ENCODE measurements around the gene SOCS2. TPM values are rescaled to one million over a fixed set of nuclear protein-coding genes. Genes with fewer than 3 reads are reported as not detected.
A peak's percentile ranks its signal among the peaks of the same experiment; 100 is the strongest.

SOCS2 gene
- total RNA-seq, 1 donor, result 37.6 TPM

- TF ChIP-seq, protein P1, sequence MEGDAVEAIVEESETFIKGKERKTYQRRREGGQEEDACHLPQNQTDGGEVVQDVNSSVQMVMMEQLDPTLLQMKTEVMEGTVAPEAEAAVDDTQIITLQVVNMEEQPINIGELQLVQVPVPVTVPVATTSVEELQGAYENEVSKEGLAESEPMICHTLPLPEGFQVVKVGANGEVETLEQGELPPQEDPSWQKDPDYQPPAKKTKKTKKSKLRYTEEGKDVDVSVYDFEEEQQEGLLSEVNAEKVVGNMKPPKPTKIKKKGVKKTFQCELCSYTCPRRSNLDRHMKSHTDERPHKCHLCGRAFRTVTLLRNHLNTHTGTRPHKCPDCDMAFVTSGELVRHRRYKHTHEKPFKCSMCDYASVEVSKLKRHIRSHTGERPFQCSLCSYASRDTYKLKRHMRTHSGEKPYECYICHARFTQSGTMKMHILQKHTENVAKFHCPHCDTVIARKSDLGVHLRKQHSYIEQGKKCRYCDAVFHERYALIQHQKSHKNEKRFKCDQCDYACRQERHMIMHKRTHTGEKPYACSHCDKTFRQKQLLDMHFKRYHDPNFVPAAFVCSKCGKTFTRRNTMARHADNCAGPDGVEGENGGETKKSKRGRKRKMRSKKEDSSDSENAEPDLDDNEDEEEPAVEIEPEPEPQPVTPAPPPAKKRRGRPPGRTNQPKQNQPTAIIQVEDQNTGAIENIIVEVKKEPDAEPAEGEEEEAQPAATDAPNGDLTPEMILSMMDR (IDR thresholded peaks at IDR 0.05; ENCODE audit: insufficient read depth, low read depth, low read length), result no peak
- H3K4me3 ChIP-seq (ENCODE audit: low read depth, low read length), result no peak overlapping the region
- DNase-seq (ENCODE audit: low read depth), result peak; percentile 41
Observed at GRCh38 chr12:93592641-93593406, 20.3 kb downstream of the SOCS2 start.

DNA sequence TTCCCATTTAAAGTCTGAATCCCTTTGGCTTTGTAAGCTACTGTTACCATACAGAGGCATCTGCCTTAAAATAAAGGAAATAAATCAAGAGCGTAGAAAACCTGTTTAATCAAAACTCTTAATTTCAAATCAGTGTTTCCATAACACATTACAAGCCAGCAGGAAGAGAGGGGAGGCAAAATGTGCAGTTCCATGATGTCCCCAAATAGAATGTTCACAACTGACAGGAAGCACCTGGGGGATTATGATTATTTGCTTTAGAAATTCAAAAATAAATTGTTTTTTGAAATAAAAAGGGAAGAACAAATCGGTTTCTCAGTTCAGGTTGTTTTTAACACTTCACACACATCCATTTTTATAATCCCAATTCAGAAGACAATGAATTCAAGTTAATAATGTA lies 21.4 kb downstream of the SOCS2 start:
- no peak overlapping the region for H3K4me3 ChIP-seq (ENCODE audit: low read depth, low read length)
- DNase-seq (ENCODE audit: low read depth), result no peak
- TF ChIP-seq, protein P1 (IDR thresholded peaks at IDR 0.05; ENCODE audit: insufficient read depth, low read depth, low read length), result no peak

DNA sequence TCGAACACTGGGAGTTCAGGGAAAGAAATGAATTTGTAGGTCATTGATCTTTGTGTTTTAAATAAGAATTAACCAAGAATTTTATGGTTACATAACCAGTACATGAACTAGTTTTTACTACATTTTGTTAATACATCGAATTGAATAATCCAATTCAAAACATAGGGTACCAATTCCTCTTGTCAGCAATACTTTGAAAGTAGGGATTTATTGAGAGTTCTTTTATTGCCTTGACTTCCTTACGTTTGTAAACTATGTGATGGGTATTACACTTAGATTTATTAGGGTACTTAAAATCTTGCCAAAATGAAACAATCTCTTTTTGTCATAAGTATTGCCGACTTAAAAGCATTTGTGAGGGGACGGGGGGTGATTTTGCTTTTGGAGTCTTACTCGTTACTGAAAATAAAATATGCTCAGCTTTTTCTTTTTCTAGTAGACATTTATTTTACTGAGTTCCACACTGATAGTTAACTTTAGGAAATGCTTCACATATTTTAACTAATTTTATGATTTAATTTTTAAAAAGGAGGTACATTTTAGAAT lies 22.4 kb downstream of the SOCS2 start:
- DNase-seq (ENCODE audit: low read depth), result peak; percentile 35
- no peak overlapping the region for H3K4me3 ChIP-seq (ENCODE audit: low read depth, low read length)
- TF ChIP-seq, protein P1 (IDR thresholded peaks at IDR 0.05; ENCODE audit: insufficient read depth, low read depth, low read length), result no peak

DNA sequence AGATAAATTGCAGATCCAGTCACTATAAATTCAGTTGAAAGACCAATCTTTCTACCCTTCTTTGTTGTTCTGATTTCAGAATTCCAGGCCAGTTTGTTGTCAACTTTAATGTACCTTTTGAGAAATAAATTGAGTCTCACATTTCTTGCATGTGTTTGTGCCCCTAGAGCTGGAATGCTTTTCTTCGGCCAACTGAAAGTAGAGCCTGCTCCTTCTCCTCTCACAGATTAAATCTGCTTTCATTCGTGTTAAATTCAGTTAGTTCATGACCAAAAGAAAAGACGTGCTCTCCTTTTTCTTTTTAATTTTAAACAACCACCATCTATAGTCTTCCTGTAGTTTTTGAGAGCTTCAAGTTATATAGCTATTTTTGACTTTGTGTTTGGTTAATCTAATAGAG lies 22.9 kb downstream of the SOCS2 start:
- peak; percentile 40 for DNase-seq (ENCODE audit: low read depth)
- H3K4me3 ChIP-seq (ENCODE audit: low read depth, low read length), result no peak overlapping the region
- TF ChIP-seq, protein P1 (IDR thresholded peaks at IDR 0.05; ENCODE audit: insufficient read depth, low read depth, low read length), result no peak

DNA sequence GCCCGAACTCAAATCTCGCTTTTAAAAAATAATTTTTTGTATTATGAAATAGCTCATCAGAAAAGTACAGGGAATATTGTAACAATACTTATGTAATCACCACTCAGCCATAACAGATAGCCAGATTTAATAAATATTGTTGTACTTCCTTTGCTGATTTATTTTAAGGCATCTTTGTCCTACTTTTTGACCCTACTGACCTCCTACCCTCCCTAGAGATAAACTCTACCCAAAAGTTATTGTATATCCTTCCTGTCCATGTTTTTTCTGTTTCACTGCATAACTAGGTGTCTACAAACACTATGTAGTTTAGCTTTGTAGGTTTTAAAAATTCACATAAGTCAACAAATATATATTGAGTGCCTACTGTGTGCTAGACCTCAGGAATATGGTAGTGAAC lies 25.1 kb downstream of the SOCS2 start:
- TF ChIP-seq, protein P1 (IDR thresholded peaks at IDR 0.05; ENCODE audit: insufficient read depth, low read depth, low read length), result no peak
- H3K4me3 ChIP-seq (ENCODE audit: low read depth, low read length), result no peak overlapping the region
- DNase-seq (ENCODE audit: low read depth), result no peak

GRCh38 chr12:93599192-93599591 lies 26.7 kb downstream of the SOCS2 start:
- no peak overlapping the region for H3K4me3 ChIP-seq (ENCODE audit: low read depth, low read length)
- TF ChIP-seq, protein P1 (IDR thresholded peaks at IDR 0.05; ENCODE audit: insufficient read depth, low read depth, low read length), result no peak
- no peak for DNase-seq (ENCODE audit: low read depth)
